Head of caudate nucleus (tissue), 42 donors: ENCODE data around the gene LRRC71.

Experiments used
- DNase-seq, 42 donors: peaks; one replicate each; pipeline versions ENCODE4 v3.0.0 to v3.0.0-alpha.2; 2020 to 2021; ENCODE audit warnings: mixed read lengths in 7 of 42
- intact Hi-C: fragments of 100-400 bp; cut with DNase I; formaldehyde crosslinking; loops from one replicate; pipeline ENCODE4 v1.15.0; 2022

The LRRC71 gene

DNA sequence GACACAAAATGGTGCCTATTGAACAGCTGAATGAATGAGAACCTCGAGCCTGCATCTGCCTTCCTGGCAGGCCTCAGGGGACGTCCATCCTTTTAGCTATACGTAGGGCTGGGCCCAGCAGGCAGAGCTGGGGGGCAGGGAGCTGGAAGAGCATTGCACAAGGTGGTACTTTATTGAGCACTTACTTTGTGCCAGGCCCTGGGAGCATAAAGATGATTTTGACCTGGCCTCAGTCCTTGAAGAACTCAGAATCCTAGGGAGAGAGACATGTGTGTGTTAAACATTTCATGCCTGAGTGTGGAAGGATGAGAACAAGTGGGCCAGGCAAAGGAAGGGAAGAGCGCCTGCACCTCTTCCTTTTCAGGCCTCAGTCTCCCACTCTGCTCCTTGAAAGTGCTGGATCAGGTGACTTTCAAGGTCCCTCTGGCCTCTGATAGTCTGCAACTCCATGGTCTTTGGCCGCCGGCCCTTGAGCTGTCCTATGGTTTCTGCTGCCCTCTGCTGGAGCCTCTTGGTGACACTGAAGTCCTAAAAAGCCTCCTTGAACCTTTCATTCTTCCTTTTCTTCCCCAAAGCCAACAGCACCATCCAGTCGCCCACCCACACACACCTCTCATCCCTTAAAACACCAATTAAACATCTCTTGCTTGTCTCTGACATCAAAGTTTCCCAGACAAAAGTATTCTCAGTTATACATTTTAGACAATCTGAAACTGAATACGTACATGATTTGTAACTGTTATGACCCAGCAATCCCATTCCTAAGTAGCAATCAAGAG is 30.4 kb upstream of the LRRC71 start:
- intact Hi-C loops: no loop called here
- peak; percentile 47 to 92 (median 80) for DNase-seq

DNA sequence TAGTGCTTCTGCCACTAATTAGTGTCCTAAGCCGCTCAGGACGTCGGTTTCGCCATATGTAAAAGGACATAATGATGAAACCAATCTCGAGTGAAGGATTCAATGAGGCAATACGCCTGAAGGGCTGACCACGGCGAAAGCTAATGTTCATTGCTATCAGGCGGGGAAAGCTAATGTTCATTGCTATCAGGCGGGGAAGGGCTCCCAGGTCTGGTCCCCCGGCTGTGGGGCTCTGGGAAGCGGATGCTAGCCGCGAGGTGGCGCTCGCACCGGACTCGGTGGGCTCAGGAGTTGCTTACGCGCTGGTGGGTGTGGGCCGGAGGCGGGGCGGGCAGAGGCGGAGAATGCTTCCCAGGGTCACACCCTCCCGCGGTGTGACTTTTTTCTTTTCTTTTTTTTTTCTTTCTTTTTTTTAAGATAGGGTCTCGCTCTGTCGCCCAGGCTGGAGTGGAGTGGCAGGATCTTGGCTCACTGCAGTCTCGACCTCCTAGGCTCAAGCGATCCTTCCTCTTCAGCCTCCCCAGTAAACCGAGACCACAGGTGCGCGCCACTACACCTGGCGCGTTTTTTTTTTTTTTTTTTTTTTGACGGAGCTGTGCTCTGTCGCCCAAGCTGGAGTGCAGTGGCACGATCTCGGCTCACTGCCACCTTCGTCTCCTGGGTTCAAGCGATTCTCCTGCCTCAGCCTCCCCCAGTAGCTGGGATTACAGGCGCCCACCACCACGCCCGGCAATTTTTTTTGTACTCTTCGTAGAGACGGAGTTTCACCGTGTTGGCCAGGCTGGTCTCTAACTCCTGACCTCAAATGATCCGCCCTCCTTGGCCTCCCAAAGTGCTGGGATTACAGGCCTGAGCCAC is 28.0 kb upstream of the LRRC71 start:
- peak; percentile 51 to 93 (median 83) for DNase-seq
- intact Hi-C loops: no loop called here

DNA sequence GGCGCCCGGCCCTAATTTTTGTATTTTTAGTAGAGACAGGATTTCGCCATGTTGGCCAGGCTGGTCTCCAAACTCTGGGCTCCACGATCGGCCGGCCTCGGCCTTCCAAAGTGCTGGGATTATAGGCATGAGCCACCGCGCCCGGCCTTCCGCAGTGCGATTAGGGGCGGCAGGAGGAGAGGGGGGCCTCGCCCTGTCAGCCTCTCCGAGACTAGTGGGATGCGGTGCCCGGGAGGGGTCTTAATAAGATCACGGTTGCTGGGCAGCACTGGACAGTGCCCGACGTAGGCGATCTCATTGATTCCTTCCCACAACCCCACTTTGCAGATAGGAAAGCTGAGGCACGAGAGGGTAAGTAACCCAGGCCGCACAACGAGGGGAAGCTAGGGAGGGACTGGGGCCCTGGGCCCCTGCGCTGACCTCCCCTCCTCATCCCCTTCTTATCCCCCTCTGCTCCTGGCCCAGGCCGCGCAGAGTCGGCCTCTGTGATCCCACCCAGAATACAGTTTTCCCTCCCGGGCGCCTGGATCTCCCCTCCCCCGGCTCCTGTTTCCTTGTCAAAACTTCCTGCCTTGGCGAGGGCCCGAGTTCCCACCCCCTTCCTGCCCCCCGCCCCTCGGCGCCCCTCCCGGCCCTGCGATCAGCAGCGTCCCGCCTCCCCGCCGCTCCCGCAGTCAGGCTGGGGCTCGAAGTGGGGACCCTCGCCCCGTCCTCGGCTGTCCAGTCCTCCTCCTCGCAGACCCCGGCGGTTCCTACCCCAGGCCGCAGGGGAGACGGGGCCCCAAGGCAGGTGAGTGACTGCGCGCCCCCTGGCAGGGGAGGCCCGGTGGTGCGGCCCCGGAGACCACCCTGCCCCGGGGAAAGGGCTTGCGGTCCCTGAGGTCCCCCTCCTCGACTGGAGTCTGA is 27.1 kb upstream of the LRRC71 start, which contains the start of gene PEAR1:
Gene PEAR1 (plus strand): TSS at position 671 of the 906 bp plus-strand sequence. CDS start 10,209 bp downstream, outside the sequence.
- no peak for DNase-seq
- intact Hi-C loops: no loop called here

DNA sequence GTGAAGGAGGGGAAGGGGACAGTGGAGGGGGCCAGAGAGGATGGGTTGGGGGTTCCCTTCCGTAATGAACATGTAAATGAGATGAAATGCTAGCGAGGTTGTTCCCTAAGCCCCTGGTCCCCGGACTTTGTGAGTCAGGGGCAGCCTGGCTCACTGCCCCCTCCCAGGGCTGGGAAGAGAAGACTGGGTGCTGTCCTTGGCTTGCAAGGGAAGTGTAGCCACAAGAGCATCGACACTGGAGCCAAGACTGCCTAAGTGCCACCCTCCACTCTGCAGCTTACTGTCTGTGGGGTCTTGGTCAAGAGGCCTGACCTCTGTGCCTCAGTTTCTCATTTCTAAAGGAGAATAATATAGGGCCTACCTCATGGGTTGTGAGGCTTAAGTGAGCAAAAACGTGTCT is 26.4 kb upstream of the LRRC71 start:
- intact Hi-C loops: no loop called here
- no peak for DNase-seq

DNA sequence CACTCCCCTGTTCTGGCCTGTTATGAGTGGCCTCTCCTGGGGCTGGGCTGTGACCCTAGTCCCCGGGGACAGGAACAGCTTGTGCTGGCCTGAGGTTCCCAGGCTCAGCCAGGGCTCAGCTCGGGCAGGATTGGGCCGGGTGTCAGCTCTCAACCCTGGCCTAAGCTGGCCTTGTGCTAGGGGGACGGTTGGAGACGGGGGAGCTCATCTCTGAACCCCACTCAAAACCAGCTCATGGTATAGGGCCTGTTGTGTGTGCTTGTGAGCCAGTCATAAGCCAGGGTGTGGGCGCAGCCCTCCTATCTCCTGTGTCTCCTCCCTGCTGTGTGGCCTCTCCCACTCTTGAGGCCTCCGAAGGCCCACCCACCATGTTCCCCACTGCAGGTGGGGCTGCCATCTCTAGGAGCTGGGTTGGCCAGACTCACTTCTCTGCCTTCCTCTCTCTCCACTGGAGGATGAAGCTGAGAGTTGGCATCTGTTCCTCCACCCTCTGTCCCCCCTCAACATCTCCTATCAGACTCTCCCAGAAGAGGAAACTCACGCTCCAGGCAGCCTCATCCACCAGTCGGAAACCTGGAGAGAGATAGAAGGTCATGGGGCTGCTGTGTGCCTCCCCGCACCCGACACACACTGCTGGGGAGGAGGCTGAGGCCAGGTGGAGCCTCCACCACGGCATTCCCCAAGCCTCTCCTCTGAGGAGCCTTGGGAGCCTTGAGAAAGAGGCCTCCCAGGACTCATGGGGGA is 25.5 kb upstream of the LRRC71 start:
- intact Hi-C loops: no loop called here
- no peak for DNase-seq

DNA sequence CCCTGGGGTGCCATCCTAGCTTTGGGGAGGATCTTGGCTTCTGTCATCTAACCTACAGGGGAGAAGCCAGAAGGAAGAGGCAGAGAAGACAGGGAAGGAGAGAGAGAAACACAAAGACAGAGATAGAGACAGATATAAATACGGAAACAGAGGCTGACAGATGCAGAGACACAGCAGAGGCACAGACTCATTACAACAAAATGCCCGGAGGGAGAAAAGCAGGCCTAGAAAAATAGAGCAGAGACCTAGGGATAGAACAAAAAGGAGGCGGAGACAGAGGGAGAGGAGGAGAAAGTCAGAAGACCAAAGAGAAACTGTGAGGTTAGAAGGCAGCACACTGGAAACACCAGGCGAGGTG is 25.0 kb upstream of the LRRC71 start:
- DNase-seq: no peak
- intact Hi-C loops: no loop called here

DNA sequence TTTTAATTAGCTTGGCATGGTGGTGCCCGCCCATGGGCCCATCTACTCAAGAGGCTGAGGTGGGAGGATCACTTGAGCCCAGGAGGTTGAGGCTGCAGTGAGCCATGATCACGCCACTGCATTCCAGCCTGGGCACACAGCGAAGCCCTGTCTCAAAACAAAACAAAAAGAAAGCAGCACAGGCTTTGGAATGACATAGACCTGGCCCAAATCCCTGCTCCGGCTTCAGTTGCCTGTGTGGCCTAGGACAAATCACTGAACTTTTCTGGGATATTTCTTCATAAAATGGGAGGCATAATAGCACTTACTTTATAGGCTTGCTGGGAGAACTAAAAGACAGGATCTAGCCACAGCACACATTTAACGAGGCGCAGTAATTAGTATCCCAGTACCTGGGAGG is 24.5 kb upstream of the LRRC71 start:
- DNase-seq: no peak
- intact Hi-C loops: no loop called here

DNA sequence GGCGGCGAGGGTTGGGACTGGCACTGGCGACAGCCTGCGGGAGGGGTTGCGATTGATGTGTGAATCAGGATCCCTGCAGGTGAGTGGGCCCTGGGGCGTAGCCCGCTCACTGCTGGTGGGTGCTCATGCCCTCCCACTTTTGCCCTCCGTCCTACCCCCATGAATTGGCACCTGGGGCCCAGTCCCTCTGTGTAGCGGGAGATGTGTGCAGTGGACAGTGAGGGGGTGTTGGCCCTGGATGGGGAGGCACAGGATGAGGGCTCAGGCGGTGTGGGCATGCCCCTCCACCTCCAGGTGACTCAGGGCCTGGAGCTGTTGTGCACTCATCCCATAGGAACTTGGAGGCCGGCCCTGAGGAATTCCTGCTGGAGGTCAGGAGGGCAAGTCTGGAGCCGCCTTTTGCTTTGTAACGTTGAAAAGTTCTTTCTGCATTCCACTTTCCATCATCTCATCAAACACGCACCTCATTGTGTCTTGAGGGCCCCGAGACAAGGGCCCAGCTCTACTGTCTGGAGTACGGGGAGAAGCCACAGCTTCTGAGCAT is 23.9 kb upstream of the LRRC71 start:
- intact Hi-C loops: no loop called here
- no peak for DNase-seq

DNA sequence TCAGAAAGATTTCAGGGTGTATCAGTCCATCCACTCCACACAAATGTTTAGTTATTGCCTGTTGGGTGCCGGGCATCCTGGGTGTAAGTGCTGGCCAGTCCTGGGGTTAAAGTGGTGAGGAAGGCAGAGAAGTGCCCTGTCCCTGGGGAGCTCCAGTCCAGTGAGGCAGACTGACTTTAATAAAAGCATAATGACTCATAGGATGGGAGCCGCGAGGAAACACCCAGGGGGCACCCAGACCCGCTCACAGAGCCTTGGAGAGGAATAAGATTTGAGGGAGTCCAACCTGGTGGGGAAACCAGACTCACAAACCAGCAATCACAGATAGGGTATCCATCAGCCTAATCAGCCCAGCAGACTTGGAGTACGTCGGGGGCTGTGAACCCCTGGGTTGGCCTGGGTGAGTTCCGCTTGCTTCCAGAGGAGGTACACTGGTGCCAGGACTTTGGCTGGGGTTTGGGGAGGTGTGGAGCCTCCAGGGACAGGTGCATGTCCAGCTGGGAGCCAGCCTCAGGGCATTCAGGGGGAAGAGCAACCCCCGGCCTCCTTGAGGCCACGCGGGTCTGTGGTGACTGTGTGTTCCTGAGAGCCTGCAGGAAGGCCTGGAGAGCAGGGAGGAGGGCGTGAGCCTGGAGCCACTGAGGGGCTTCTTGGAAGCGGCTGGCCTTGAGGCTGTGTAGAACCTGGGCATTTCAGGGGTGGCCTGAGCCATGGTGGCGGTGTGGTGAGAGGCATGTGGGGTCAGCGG is 23.2 kb upstream of the LRRC71 start:
- intact Hi-C loops: no loop called here
- DNase-seq: no peak

DNA sequence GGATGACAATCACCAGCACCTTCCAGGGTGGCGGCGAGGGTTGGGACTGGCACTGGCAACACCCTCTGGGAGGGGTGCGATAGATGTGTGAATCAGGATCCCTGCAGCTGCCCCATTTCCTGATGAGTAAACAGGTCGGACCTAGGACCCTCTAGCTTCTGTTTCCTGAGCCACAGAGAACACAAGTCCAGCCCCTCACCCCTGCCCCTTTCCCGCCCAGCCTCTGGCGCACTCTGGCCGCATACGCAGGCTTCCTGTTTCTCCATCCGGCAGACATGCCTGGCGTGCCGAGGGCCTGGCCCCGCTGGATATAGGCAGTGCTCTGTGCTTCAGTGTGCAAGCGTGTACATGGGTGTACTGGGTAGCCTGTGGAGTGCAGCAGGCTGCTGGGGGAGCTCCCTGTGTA is 22.3 kb upstream of the LRRC71 start:
- DNase-seq: no peak
- intact Hi-C loops: no loop called here

DNA sequence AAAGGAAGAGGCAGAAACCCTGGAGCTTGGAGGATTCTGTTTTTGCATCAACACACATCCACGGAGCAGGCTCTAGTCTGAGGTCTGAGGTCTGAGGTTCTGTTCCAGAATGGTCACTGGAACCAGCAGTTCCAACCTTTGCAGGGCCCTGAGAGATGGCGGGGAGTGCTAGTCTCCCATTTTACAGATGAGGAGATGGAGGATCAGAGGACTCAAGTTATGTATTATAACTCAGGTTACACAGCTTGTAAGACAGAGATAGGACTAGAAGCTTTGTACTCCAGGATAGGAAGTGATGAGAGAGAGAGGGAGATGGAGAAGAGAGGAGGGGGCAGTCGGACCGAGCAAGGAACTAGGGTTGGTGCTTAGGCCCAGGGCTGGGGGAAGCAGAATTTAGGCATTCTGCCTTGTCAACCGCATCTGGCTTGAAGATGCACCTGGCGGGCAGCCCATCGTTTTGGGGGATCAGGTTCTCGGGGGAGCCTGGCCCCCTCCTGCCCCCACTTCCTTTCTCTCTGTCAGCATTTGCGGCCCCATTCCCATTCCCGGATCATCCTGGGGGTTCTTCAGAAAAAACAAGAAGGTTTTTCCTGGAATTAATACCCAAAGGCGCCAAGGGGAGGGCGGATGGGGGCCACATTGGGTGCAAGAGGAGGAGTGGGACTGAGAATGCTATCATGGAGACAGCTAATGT is 21.3 kb upstream of the LRRC71 start:
- intact Hi-C loops: no loop called here
- DNase-seq: no peak

DNA sequence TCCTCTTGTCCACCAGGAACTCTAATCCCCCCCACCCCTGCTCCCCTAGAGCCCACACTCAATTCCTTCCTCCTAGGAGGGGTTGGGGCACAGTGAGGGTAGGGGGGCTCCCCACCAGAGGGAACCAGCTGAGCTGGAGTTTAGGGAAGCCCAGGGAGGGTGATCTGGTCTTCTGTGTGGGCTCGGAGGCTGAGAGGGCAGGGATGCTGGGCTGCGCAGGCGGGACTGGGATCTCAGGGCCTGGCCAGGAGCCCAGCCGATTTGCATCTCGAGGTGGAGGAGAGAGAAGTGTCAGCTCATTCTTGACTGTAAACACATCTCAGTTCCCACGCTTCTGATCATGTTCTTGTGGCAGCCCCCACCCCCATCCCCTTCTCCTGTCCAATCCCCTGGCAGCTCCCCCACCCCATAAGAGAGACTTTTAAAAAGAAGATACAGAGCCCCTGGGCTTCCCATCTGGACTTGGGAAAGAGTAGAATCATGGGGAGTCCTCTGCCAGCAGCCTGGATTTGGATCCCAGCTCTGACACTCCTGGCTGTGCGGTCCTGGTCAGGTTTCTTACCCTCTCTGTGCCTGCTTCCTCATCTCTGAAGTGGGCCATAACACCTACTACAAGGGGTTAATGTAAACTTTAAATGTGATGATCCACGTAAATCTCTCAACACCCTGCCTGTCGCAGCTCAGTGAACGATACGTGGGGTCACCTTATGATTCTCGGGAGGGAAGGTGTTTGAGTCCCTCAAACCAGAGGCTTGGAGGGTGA is 20.3 kb upstream of the LRRC71 start:
- intact Hi-C loops: no loop called here
- DNase-seq: no peak

DNA sequence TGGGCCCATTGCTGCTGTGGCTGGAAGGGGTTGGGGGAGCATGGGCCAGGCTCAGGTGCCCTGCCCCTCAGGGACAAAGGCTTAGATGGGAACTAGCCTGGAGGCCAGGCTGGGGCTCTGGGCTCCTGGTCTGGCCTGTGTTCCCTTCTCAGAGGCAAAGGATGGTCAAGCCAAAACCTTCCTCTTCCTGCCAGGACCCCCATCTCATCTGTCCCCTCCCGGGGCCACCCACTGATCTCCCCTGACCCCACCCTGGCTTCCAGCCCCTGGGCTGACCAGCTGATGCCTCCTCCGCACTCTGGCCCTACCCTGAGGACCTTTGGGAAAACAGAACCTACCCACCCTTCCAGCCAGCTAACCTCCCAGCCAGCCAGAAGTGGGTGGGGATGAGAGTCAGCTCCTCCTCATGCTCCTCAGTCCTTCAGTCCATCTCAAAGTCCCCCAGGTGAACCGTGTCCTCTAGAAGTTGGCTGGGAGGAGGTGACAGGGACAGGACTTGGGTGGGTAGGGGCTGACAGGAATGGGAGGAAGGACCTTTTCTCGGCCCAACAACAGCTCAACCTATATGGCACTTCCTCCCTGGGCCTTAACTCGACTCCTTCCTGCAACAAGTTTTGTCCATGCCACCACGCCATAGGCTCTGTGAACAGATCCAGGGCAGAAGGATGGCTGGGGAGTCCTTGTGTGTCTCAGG is 19.4 kb upstream of the LRRC71 start:
- DNase-seq: no peak
- intact Hi-C loops: no loop called here

DNA sequence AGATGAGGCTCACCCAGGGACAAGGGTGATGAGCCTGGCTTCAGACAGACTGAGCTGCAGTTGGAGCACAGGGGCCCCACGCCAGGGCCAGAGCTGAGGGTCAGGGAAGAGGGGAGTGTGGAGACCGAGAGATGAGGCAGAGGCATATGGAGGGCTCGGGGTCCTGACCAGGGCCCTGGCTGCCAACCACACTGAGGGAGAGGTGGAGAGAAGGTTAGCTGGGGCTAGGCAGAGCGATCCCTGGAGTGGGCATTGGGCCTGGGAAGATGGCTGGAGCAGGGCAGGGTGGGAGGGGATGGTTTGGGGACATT is 18.9 kb upstream of the LRRC71 start:
- intact Hi-C loops: no loop called here
- no peak for DNase-seq

DNA sequence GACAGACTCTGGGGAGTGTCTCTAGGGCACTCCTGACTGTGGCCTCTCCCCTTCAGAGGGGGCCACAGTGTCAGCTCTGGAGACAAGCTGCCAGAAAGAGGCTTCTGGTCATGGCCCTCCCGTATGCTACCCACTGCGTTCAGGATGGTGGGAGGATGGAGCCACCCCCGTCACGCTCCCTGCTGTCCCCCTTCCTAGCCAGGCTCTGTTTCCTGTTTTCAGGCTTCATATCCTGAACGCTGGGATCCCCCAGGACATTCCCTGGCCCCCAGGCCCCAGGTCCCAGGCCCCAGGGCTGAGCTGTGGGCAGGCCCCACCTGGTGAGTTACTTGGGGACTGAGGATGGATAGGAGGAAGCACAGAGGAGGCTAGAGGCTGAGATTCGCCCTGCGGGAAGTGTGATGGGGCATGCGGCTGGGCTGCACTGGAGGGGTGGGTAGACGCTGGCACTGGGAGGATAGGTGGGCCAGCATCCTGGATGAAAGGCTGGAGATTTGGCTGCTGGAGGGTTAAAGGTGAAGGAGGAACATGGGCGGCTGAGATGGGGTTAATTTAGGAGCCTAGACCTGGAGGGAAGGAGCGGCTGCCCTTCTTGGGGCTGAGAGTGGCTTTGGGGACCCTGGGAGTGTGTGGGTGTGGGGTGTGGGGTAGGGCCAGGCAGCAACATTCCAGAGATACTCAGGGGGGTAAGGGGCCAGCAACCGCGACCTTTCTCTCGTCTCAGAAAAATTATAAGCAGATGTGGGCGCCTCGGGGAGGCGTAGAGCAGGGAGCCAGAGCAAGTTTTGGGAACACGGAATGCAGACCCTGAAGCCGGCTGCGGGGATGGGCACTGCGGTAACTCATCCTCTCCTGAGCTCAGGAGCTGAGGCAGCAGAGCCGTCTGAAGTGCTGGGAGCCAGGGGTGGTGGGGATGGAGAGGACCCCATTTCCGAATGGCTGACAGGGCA is 18.2 kb upstream of the LRRC71 start:
- intact Hi-C loops: no loop called here
- no peak for DNase-seq
